SU-DHL-6 (cell line): ENCODE measurements around the gene TMEM63B.
"Not testable (repeated sequence)": the region's sequence is repeated elsewhere in the genome, so short reads cannot be mapped to it uniquely, and the experiment has no call there.

Source experiments
- EZH2phosphoT487 ChIP-seq: fragments of 200-600 bp; sonication (generic), shearing (Covaris generic); conservative IDR thresholded peaks from 2 replicates; pipeline ENCODE4 v1.6.1; 2018; ENCODE audit warnings: mild to moderate bottlenecking, antibody characterized with exemption, low read length, moderate library complexity, mixed read lengths
- TF ChIP-seq, protein P1 (sequence below): fragments of 200-600 bp; sonication (generic); IDR thresholded peaks from one replicate; pipeline ENCODE4 v1.5.1; 2017; ENCODE audit warnings: antibody characterized with exemption, mild to moderate bottlenecking, low read length, moderate library complexity; ENCODE audit not compliant: insufficient read depth, poor library complexity, severe bottlenecking

DNA sequence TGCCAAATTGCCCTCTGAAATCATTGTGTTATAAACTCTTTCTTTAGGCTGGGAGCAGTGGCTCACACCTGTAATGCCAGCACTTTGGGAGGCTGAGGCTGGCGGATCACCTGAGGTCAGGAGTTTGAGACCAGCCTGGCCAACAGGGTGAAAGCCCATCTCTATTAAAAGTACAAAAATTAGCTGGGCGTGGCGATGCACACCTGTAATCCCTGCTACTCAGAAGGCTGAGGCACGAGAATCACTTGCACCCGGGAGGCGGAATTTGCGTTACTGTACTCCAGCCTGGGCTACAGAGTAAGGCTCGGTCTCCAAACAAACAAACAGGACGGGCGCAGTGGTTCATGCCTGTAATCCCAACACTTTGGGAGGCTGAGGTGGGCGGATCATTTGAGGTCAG lies 69.0 kb downstream of the TMEM63B start:
- TF ChIP-seq, protein P1, sequence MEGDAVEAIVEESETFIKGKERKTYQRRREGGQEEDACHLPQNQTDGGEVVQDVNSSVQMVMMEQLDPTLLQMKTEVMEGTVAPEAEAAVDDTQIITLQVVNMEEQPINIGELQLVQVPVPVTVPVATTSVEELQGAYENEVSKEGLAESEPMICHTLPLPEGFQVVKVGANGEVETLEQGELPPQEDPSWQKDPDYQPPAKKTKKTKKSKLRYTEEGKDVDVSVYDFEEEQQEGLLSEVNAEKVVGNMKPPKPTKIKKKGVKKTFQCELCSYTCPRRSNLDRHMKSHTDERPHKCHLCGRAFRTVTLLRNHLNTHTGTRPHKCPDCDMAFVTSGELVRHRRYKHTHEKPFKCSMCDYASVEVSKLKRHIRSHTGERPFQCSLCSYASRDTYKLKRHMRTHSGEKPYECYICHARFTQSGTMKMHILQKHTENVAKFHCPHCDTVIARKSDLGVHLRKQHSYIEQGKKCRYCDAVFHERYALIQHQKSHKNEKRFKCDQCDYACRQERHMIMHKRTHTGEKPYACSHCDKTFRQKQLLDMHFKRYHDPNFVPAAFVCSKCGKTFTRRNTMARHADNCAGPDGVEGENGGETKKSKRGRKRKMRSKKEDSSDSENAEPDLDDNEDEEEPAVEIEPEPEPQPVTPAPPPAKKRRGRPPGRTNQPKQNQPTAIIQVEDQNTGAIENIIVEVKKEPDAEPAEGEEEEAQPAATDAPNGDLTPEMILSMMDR, result not testable (repeated sequence)
- TF ChIP-seq EZH2phosphoT487, result not testable (repeated sequence)
